HG02623 (cell line): ENCODE data around the gene ANKS1B.

Experiments used
- ATAC-seq: cut with Tn5 transposase; IDR thresholded peaks from one replicate; pipeline ENCODE4 v1.9.1; 2021; ENCODE audit warnings: moderate library complexity; ENCODE audit not compliant: unreplicated experiment

ANKS1B gene

DNA sequence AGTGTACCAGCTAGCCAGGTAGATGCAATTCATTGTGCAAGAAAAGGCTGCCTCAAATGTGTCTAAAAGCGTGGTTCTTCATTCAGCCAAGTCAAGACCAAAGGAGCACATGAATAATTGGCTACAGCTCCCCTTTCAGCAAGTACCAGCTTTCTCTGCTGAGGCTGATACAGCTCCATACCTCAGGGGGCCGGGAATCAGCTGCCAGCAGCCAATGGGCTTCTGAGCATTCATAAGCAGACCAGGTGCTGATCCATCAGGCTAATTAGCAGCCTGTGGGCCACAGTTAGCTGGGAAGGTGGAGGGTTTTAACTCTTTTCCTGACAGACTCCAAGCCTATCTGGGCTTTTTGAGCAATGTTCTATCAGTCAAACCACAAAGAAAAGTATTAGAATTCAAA, 1075.0 kb downstream of the ANKS1B start:
- no peak for ATAC-seq

- ATAC-seq, result no peak
Observed at GRCh38 chr12:98908866-98909265, 1075.9 kb downstream of the ANKS1B start.

- no peak for ATAC-seq
Observed at GRCh38 chr12:98903875-98904274, 1080.9 kb downstream of the ANKS1B start.

DNA sequence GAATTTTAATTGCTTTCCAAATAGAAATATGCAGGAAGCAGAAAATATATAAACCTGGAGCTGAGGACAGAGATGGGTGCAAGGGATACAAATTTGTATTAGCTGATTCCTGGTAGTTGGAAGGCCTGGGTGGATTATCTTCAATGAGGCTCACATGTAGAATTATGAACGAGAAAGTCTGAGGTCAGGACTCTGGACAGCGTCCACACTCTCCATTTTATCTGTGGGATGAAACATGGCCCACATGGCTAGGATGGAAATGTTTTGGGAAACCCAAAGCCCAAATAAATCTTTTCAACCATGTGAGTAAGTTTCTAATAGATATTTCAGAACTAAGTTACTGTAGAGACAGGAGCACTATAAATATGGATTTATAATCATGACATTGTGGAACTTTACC, 1083.5 kb downstream of the ANKS1B start:
- no peak for ATAC-seq

DNA sequence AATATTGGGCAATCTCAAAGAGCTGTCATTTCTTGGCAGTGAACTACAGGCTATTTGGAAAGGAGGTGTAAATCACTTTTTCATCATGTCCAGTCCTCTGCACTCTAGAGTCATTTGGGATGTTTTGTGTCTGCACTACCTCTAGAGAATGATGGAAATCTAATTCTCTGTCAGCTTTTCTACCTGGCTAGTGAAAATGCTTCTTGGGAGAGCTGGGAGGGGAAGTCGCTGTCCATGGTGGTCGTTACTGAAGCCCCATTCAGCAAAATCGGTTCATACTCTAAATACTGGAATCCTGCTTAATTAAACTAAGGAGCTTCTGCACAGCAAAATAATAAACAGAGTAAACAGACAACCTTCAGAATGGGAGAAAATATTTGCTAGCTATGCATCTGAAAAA, 1087.8 kb downstream of the ANKS1B start:
- ATAC-seq, result no peak

- no peak for ATAC-seq
Observed at GRCh38 chr12:98895086-98895651, 1089.6 kb downstream of the ANKS1B start.

DNA sequence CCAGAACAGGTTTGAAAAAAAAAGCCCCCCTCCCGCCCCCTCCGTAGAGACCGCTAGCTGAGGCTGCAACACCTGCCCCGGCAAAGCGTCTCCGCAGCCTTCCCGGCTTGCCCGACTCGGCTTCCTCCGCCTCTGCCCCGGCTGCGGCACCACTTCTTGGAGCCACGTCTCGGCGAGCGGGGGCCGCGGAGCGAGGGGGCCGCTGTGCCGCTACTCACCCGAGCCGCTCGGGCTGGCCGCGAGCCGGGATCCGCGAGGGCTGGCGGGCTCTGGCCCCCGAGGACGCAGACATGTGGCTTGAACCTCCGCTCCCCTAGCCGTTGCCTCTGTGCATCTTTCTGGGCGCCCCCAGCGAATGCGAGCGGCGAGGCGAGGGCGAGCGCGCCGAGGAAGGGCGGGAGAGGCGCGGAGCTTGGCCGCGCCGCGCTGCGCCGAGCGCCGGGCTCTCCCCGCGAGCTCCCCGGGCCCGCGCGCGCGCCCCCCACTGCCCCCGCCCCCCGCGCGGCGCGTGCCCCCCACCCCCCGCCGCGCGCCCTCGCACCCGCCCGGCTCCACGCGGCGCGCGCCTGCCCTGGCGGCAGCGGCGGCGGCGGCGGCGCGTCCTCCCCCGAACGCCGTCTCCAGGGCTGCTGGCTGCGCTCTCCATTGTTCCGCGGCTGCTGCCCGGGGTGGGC, 1090.2 kb downstream of the ANKS1B start:
- no peak for ATAC-seq

GRCh38 chr12:98893675-98894411, 1090.9 kb downstream of the ANKS1B start:
- ATAC-seq, result no peak

GRCh38 chr12:98893126-98893674, 1091.5 kb downstream of the ANKS1B start:
- ATAC-seq, result no peak

DNA sequence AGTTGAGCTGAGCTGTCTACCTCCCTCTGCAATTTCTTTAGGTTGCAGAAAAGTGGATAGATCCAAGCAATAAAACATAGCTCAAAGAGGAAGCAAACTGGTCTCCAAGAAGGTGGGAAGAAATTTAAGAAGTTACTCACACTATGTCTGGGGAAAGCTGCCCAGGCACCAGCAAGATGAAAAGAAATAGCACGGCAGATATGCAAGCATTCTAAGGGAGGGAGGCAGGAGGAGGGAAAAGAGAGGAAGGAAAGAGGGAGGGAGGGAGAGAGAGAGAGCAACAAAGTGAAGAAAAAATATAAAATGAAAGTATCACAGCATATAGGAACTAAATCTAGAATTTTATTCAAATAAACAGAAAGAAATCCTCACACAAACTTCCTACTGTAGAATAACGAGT, 1099.0 kb downstream of the ANKS1B start:
- no peak for ATAC-seq

GRCh38 chr12:98883231-98883630, 1101.5 kb downstream of the ANKS1B start:
- no peak for ATAC-seq

- no peak for ATAC-seq
Observed at GRCh38 chr12:98882526-98882925, 1102.2 kb downstream of the ANKS1B start.

GRCh38 chr12:98873776-98874175, 1111.0 kb downstream of the ANKS1B start:
- no peak for ATAC-seq

- no peak for ATAC-seq
Observed at GRCh38 chr12:98870504-98870903, 1114.2 kb downstream of the ANKS1B start.

GRCh38 chr12:98869886-98870503, 1114.7 kb downstream of the ANKS1B start:
- no peak for ATAC-seq

DNA sequence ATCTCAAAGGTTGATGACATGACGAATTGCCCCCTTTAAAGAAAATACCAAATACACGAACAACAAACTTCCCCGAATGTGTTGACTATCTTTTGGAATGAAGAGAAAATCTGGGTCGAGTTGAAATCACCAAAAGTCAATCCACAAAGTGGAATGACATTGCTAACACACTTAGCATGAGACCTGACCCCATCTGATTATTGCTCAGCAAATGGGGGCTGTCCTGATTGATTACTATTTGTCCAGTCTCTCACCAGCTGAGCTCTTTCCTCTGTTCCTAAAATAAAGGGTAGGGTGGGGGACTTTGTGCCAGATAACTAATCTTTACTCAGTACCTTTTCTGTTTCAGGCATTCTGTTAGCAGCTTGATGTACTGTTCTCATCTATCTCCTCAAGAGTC, 1116.2 kb downstream of the ANKS1B start:
- ATAC-seq, result no peak

GRCh38 chr12:98868076-98868475, 1116.7 kb downstream of the ANKS1B start:
- ATAC-seq, result no peak

GRCh38 chr12:98864363-98864762, 1120.4 kb downstream of the ANKS1B start:
- no peak for ATAC-seq

DNA sequence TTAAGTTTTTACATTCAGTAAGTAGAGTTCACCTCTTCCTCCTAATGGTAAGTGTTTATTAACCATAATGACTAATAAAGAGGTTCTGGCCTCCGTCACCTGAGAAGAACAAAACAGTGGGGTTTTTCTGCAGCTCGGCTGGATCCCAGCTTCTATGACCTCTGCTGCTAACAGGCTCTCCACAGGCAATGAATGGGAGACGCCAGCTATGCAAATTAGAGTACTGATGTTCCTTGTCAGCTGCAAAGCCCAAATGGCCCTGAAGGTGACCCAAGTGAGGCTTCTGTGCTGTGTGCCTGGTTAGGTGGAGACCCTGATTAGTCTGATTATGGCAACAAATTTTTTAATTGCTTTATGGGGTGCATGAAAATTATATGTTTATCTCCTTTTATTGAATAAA, 1121.6 kb downstream of the ANKS1B start:
- no peak for ATAC-seq

GRCh38 chr12:98861251-98861650, 1123.5 kb downstream of the ANKS1B start:
- no peak for ATAC-seq

- ATAC-seq, result no peak
Observed at GRCh38 chr12:98856897-98857540, 1127.7 kb downstream of the ANKS1B start.
